Measurements from ENCODE around the gene ALKBH5.

Gene ALKBH5

GRCh38 chr17:18230288-18231141 lies 46.9 kb downstream of the ALKBH5 start:
- H3K4me3 ChIP-seq (ENCODE audit: low read depth, low read length), result no peak overlapping the region
- no peak for DNase-seq (ENCODE audit: low read depth)
- TF ChIP-seq MAX (IDR thresholded peaks at IDR 0.05; ENCODE audit: low read depth, low read length) (no peak), CTCF (IDR thresholded peaks at IDR 0.05; ENCODE audit: low read depth, low read length) (no peak), POLR2A (IDR thresholded peaks at IDR 0.05; ENCODE audit: extremely low read depth, insufficient read length) (no peak), MYC (IDR thresholded peaks at IDR 0.05; ENCODE audit: low read depth, low read length) (no peak)

GRCh38 chr17:18231164-18231563 lies 47.5 kb downstream of the ALKBH5 start:
- TF ChIP-seq MAX (IDR thresholded peaks at IDR 0.05; ENCODE audit: low read depth, low read length) (no peak), POLR2A (IDR thresholded peaks at IDR 0.05; ENCODE audit: extremely low read depth, insufficient read length) (no peak), CTCF (IDR thresholded peaks at IDR 0.05; ENCODE audit: low read depth, low read length) (no peak), MYC (IDR thresholded peaks at IDR 0.05; ENCODE audit: low read depth, low read length) (no peak)

GRCh38 chr17:18233803-18234518 lies 50.3 kb downstream of the ALKBH5 start:
- no peak overlapping the region for H3K4me3 ChIP-seq (ENCODE audit: low read depth, low read length)
- TF ChIP-seq MYC (IDR thresholded peaks at IDR 0.05; ENCODE audit: low read depth, low read length), result no peak
- no peak for TF ChIP-seq POLR2A (IDR thresholded peaks at IDR 0.05; ENCODE audit: extremely low read depth, insufficient read length)
- no peak for TF ChIP-seq CTCF (IDR thresholded peaks at IDR 0.05; ENCODE audit: low read depth, low read length)
- TF ChIP-seq MAX (IDR thresholded peaks at IDR 0.05; ENCODE audit: low read depth, low read length), result no peak
- no peak for DNase-seq (ENCODE audit: low read depth)

More at GRCh38 chr17:18231164-18231563, 47.5 kb downstream of the ALKBH5 start:
- H3K4me3 ChIP-seq (ENCODE audit: low read depth, low read length), result no peak overlapping the region
- DNase-seq (ENCODE audit: low read depth), result no peak

- DNase-seq (ENCODE audit: low read depth), result no peak
- TF ChIP-seq MYC (IDR thresholded peaks at IDR 0.05; ENCODE audit: low read depth, low read length) (no peak), POLR2A (IDR thresholded peaks at IDR 0.05; ENCODE audit: extremely low read depth, insufficient read length) (no peak), MAX (IDR thresholded peaks at IDR 0.05; ENCODE audit: low read depth, low read length) (no peak), CTCF (IDR thresholded peaks at IDR 0.05; ENCODE audit: low read depth, low read length) (no peak)
- no peak overlapping the region for H3K4me3 ChIP-seq (ENCODE audit: low read depth, low read length)
These were observed 51.3 kb downstream of the ALKBH5 start for GRCh38 chr17:18234853-18235380.

- H3K4me3 ChIP-seq (ENCODE audit: low read depth, low read length), result no peak overlapping the region
- no peak for TF ChIP-seq MYC (IDR thresholded peaks at IDR 0.05; ENCODE audit: low read depth, low read length)
- no peak for TF ChIP-seq POLR2A (IDR thresholded peaks at IDR 0.05; ENCODE audit: extremely low read depth, insufficient read length)
- TF ChIP-seq CTCF (IDR thresholded peaks at IDR 0.05; ENCODE audit: low read depth, low read length), result no peak
- TF ChIP-seq MAX (IDR thresholded peaks at IDR 0.05; ENCODE audit: low read depth, low read length), result no peak
- DNase-seq (ENCODE audit: low read depth), result no peak
These were observed 52.2 kb downstream of the ALKBH5 start for GRCh38 chr17:18235743-18236256.

Data from NB4 (cell line).